Lower lobe of right lung (tissue), 2 donors: ENCODE data around the gene DTX1. TPM values are rescaled to one million over a fixed set of nuclear protein-coding genes. Genes with fewer than 3 reads are reported as not detected.

ENCODE experiments used
- ATAC-seq, 2 donors: fragments of 200-7000 bp; cut with Tn5 transposase; one replicate each; pipeline ENCODE4 v1.9.1; 2020 to 2022; ENCODE audit warnings: mild to moderate bottlenecking in 2 of 2, moderate library complexity in 2 of 2
- DNase-seq: peaks from one replicate; pipeline ENCODE4 v3.0.0-alpha.2; 2020
- H3K27ac ChIP-seq: fragments of 200-600 bp; one replicate; pipeline ENCODE4 v1.8.0; 2022
- H3K27me3 ChIP-seq: fragments of 200-600 bp; one replicate; pipeline ENCODE4 v1.8.0; 2022; ENCODE audit warnings: low read depth
- H3K36me3 ChIP-seq: fragments of 200-600 bp; one replicate; pipeline ENCODE4 v1.8.0; 2022; ENCODE audit warnings: mild to moderate bottlenecking
- H3K4me1 ChIP-seq: fragments of 200-600 bp; one replicate; pipeline ENCODE4 v1.8.0; 2022
- H3K4me3 ChIP-seq: fragments of 200-600 bp; one replicate; pipeline ENCODE4 v1.8.0; 2022; ENCODE audit warnings: mild to moderate bottlenecking
- H3K9me3 ChIP-seq: fragments of 200-600 bp; one replicate; pipeline ENCODE4 v1.8.0; 2022
- CTCF ChIP-seq: fragments of 200-600 bp; IDR thresholded peaks from one replicate; pipeline ENCODE4 v1.8.0; 2022; ENCODE audit warnings: antibody characterized with exemption, mild to moderate bottlenecking
- intact Hi-C: fragments of 100-400 bp; cut with DNase I; formaldehyde crosslinking; loops from one replicate; pipeline ENCODE4 v1.11.0; 2022
- total RNA-seq: library from RNA; stranded (reverse); fragmentation: NEBNext Ultra II Directional; extraction: Animal tissue kit (Norgen Biotek cat#: 25700); gene quantifications from one replicate; pipeline ENCODE4 v1.2.1, GENCODE V29; 2021
- donor health status: DM: no; HTN: yes; CAD: no; lungs with severe emphysema.

Gene DTX1
- total RNA-seq, 1 donor from 2014 or later, result 6.8 TPM

GRCh38 chr12:113039911-113040445 lies 16.6 kb upstream of the DTX1 start:
- Histone ChIP-seq H3K27ac (no peak overlapping the region), H3K9me3 (no peaks in the 10 kb centered on the region), H3K27me3 (no peaks in the 10 kb centered on the region), H3K36me3 (no peaks in the 10 kb centered on the region), H3K4me3 (no peak overlapping the region), H3K4me1 (no peaks in the 10 kb centered on the region)
- intact Hi-C loops, result no loop called here
- TF ChIP-seq CTCF, result no peak
- DNase-seq (no peak), ATAC-seq (no peak)

GRCh38 chr12:113040722-113041171 lies 15.8 kb upstream of the DTX1 start:
- Histone ChIP-seq H3K9me3 (no peaks in the 10 kb centered on the region), H3K4me1 (no peaks in the 10 kb centered on the region), H3K36me3 (no peaks in the 10 kb centered on the region), H3K4me3 (no peak overlapping the region), H3K27ac (no peak overlapping the region), H3K27me3 (no peaks in the 10 kb centered on the region)
- intact Hi-C loops, result no loop called here
- DNase-seq, result peak; percentile 86
- TF ChIP-seq CTCF, result no peak
- ATAC-seq, result peak; percentile 90 to 94

- intact Hi-C loops, result no loop called here
- H3K27me3 ChIP-seq, result no peaks in the 10 kb centered on the region
These were observed 15.0 kb upstream of the DTX1 start for GRCh38 chr12:113041560-113041959.

GRCh38 chr12:113043240-113043639 lies 13.3 kb upstream of the DTX1 start:
- no peaks in the 10 kb centered on the region for H3K4me1 ChIP-seq
- no peaks in the 10 kb centered on the region for H3K36me3 ChIP-seq
- no peak overlapping the region for H3K27ac ChIP-seq
- H3K4me3 ChIP-seq, result no peak overlapping the region
- no peak for TF ChIP-seq CTCF
- ATAC-seq (no peak), DNase-seq (no peak)
- H3K27me3 ChIP-seq, result no peaks in the 10 kb centered on the region
- H3K9me3 ChIP-seq, result no peaks in the 10 kb centered on the region
- intact Hi-C loops, result no loop called here

More at GRCh38 chr12:113041560-113041959, 15.0 kb upstream of the DTX1 start:
- no peaks in the 10 kb centered on the region for H3K4me1 ChIP-seq
- TF ChIP-seq CTCF, result no peak
- H3K4me3 ChIP-seq, result no peak overlapping the region
- H3K27ac ChIP-seq, result no peak overlapping the region
- H3K9me3 ChIP-seq, result no peaks in the 10 kb centered on the region
- no peak for DNase-seq
- H3K36me3 ChIP-seq, result no peaks in the 10 kb centered on the region
- ATAC-seq, result no peak

- Histone ChIP-seq H3K36me3 (no peaks in the 10 kb centered on the region), H3K27ac (no peak overlapping the region), H3K4me1 (no peaks in the 10 kb centered on the region), H3K27me3 (peaks cover 2% of the 10 kb centered on the region), H3K4me3 (no peak overlapping the region), H3K9me3 (no peaks in the 10 kb centered on the region)
- TF ChIP-seq CTCF, result no peak
- no peak for ATAC-seq
- intact Hi-C loops, result no loop called here
- DNase-seq, result no peak
These were observed 12.0 kb upstream of the DTX1 start for GRCh38 chr12:113044516-113044915.
